Prostate gland (tissue), 2 donors: ENCODE measurements around the gene TDP2. TPM values are rescaled to one million over a fixed set of nuclear protein-coding genes. Genes with fewer than 3 reads are reported as not detected.

Source experiments
- DNase-seq: peaks from one replicate; pipeline ENCODE4 v3.0.0-alpha.2; 2019; ENCODE audit warnings: low spot score
- H3K27ac ChIP-seq, 2 donors: fragments of 200-600 bp; sonication (generic); 2 replicates each; pipeline ENCODE4 v1.5.1; 2017 to 2019
- H3K27me3 ChIP-seq: fragments of 200-600 bp; sonication (generic); replicated peaks from 2 replicates; pipeline ENCODE4 v1.5.1; 2019; ENCODE audit not compliant: insufficient read depth
- H3K36me3 ChIP-seq, 2 donors: fragments of 200-600 bp; sonication (generic); 1 replicate in 1 of 2; 2 replicates in 1 of 2; pipeline versions ENCODE4 v1.5.1 to v1.8.1; 2017 to 2019
- H3K4me1 ChIP-seq: fragments of 200-600 bp; sonication (generic); replicated peaks from 2 replicates; pipeline ENCODE4 v1.5.1; 2019
- H3K4me3 ChIP-seq, 2 donors: fragments of 200-600 bp; sonication (generic); 2 replicates each; pipeline ENCODE4 v1.5.1; 2017 to 2019
- H3K9me3 ChIP-seq: fragments of 200-600 bp; sonication (generic); 2 replicates; pipeline ENCODE4 v1.5.1; 2017
- POLR2A ChIP-seq: fragments of 450-650 bp; IDR thresholded peaks from one replicate; pipeline ENCODE4 v1.6.1; 2016; ENCODE audit warnings: antibody characterized with exemption, mild to moderate bottlenecking
- POLR2AphosphoS5 ChIP-seq: sonication (generic); formaldehyde crosslinking; IDR thresholded peaks from one replicate; pipeline ENCODE4 v1.6.1; 2017; ENCODE audit warnings: antibody characterized with exemption
- WGBS: methylation state at CpG from one replicate; pipeline ENCODE4 v1.1.5; 2018; 5-methylcytosine and 5-hydroxymethylcytosine counted together
- intact Hi-C: fragments of 100-400 bp; cut with DNase I; formaldehyde crosslinking; loops from one replicate; pipeline ENCODE4 v1.14.2; 2022
- total RNA-seq, 2 donors: library from RNA; depleted of rRNA; stranded (reverse); fragments of >200 nt; gene quantifications; one replicate each; pipeline ENCODE4 v1.1.0, GENCODE V29; 2016
- TF ChIP-seq, protein P1 (sequence below), 4 experiments: fragments of 200-600 bp in 2 of 4; fragments of 450-650 bp in 2 of 4; sonication (generic) in 2 of 4; IDR thresholded peaks; 1 replicate in 3 of 4; 2 replicates in 1 of 4; pipeline ENCODE4 v1.5.1; 2016 to 2019; ENCODE audit warnings: antibody characterized with exemption in 4 of 4, mild to moderate bottlenecking in 2 of 4, moderate library complexity in 2 of 4

Gene TDP2
- total RNA-seq, 2 donors from 2014 or later: 46.1 to 126 TPM

DNA sequence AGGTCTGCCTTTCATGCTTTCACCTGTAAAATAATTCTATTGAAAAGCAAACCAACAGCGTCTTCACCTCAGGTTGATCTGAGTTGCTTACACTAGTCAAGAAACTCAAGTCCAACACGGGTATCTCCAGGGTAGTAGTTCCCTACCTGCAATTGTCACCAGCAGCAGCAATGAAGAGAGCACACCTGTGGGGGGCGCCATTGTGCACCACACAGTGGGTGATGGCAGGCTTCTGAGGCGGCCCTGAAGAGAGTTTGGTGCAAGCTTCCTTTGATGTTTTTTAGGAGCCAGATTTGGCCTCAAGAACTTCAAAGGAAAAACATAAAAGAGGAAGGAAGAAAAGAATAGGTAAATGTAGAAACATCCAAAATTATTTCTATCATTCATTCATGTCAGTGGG lies 65.8 kb downstream of the TDP2 start:
- intact Hi-C loops: no loop called here
- 40% methylated on average over 4 of the region's 4 CpGs for WGBS
- H3K27ac ChIP-seq: no peak overlapping the region
- H3K36me3 ChIP-seq: no peaks in the 10 kb centered on the region
- TF ChIP-seq POLR2A (no peak), POLR2AphosphoS5 (no peak)
- TF ChIP-seq, protein P1, sequence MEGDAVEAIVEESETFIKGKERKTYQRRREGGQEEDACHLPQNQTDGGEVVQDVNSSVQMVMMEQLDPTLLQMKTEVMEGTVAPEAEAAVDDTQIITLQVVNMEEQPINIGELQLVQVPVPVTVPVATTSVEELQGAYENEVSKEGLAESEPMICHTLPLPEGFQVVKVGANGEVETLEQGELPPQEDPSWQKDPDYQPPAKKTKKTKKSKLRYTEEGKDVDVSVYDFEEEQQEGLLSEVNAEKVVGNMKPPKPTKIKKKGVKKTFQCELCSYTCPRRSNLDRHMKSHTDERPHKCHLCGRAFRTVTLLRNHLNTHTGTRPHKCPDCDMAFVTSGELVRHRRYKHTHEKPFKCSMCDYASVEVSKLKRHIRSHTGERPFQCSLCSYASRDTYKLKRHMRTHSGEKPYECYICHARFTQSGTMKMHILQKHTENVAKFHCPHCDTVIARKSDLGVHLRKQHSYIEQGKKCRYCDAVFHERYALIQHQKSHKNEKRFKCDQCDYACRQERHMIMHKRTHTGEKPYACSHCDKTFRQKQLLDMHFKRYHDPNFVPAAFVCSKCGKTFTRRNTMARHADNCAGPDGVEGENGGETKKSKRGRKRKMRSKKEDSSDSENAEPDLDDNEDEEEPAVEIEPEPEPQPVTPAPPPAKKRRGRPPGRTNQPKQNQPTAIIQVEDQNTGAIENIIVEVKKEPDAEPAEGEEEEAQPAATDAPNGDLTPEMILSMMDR (IDR thresholded peaks at IDR 0.05): no peak
- H3K9me3 ChIP-seq: no peaks in the 10 kb centered on the region
- no peaks in the 10 kb centered on the region for H3K27me3 ChIP-seq
- DNase-seq: no peak
- H3K4me1 ChIP-seq: no peaks in the 10 kb centered on the region
- no peak overlapping the region for H3K4me3 ChIP-seq

Other genes with a start within 250 kb of the TDP2 start
- gene GPLD1, start 177.3 kb downstream of the TDP2 start, total RNA-seq: 10 to 100 TPM in 1 of 2 donors, 1 to 10 TPM in 1; 3.1 to 13.0 TPM
- gene ALDH5A1, start 171.9 kb downstream of the TDP2 start, total RNA-seq: 10 to 100 TPM; 11.1 to 22.6 TPM
- gene KIAA0319, start 20.7 kb downstream of the TDP2 start, total RNA-seq: 1 to 10 TPM in 1 of 2 donors, under 1 TPM in 1; 0.09 to 1.1 TPM
- 10 to 100 TPM in 1 of 2 donors, 1 to 10 TPM in 1; 8.8 to 15.9 TPM for gene ACOT13, start 178 bp upstream of the TDP2 start, total RNA-seq
- 100 to 1,000 TPM in 1 of 2 donors, 10 to 100 TPM in 1; 95.1 to 115 TPM for gene C6orf62, start 52.3 kb upstream of the TDP2 start, total RNA-seq
- gene GMNN, start 108.0 kb upstream of the TDP2 start, total RNA-seq: 100 to 1,000 TPM in 1 of 2 donors, 1 to 10 TPM in 1; 9.0 to 129 TPM
- not detected for gene ARMH2, start 132.0 kb upstream of the TDP2 start, total RNA-seq